IMR-90 (cell line): ENCODE data around the gene FAM131C. TPM values are rescaled to one million over a fixed set of nuclear protein-coding genes. Genes with fewer than 3 reads are reported as not detected.

Experiments
- ATAC-seq: fragments of 200-7000 bp; cut with Tn5 transposase; 2 replicates; pipeline ENCODE4 v1.9.1; 2020; ENCODE audit warnings: low read depth, mild to moderate bottlenecking, moderate library complexity
- BruUV-seq: library from RNA; stranded (reverse); fragments of 400-500 nt; replicated peaks from 2 replicates; lab custom pipeline; 2021; lab: Mats Ljungman, UMichigan
- CTCF ChIA-PET: fragments of 300-600 bp; formaldehyde crosslinking; extraction: SDS; loops from one replicate; lab custom pipeline; 2021; ENCODE audit warnings: antibody characterized with exemption; lab: Yijun Ruan, JAX
- POLR2A ChIA-PET: fragments of 300-600 bp; sonication (Branson Sonifier 250); formaldehyde crosslinking; loops from one replicate; lab custom pipeline; 2022; ENCODE audit warnings: antibody characterized with exemption; ENCODE audit not compliant: unreplicated experiment; lab: Charles Lee
- DNase-seq: peaks from one replicate; pipeline ENCODE4 v3.0.0; 2013
- H2AFZ ChIP-seq: replicated peaks from 2 replicates; pipeline ENCODE3; 2013; ENCODE audit warnings: low read length, mild to moderate bottlenecking; ENCODE audit not compliant: poor library complexity
- H2AK5ac ChIP-seq: 2 replicates; pipeline ENCODE4 v1.6.1; 2013; ENCODE audit warnings: low read depth, low read length, inconsistent platforms
- H2AK9ac ChIP-seq: replicated peaks from 2 replicates; pipeline ENCODE3; 2013; ENCODE audit warnings: mild to moderate bottlenecking, low read depth, low read length, moderate library complexity; ENCODE audit not compliant: poor library complexity
- H2BK120ac ChIP-seq: 2 replicates; pipeline ENCODE4 v1.6.1; 2013; ENCODE audit warnings: low read depth, low read length, inconsistent platforms
- H2BK15ac ChIP-seq: 3 replicates; pipeline ENCODE4 v1.6.1; 2013; ENCODE audit warnings: low read depth, low read length, inconsistent platforms
- H2BK20ac ChIP-seq: 2 replicates; pipeline ENCODE4 v1.6.1; 2013; ENCODE audit warnings: low read depth, mild to moderate bottlenecking, inconsistent platforms, low read length, moderate library complexity
- H2BK5ac ChIP-seq: 2 replicates; pipeline ENCODE4 v1.6.1; 2013; ENCODE audit warnings: mild to moderate bottlenecking, low read depth, low read length, inconsistent platforms; ENCODE audit not compliant: poor library complexity, severe bottlenecking
- H3K14ac ChIP-seq: replicated peaks from 2 replicates; pipeline ENCODE4 v1.6.1; 2013; ENCODE audit warnings: low read depth, low read length, inconsistent platforms
- H3K18ac ChIP-seq: 2 replicates; pipeline ENCODE4 v1.6.1; 2013; ENCODE audit warnings: low read depth, low read length, control low read depth
- H3K23ac ChIP-seq: 2 replicates; pipeline ENCODE4 v1.6.1; 2013; ENCODE audit warnings: low read depth, low read length, inconsistent platforms
- H3K27ac ChIP-seq: 2 replicates; pipeline ENCODE4 v1.5.1; 2013; ENCODE audit warnings: mild to moderate bottlenecking, control low read depth, low read length; ENCODE audit not compliant: insufficient read depth
- H3K27me3 ChIP-seq: 2 replicates; pipeline ENCODE4 v1.6.1; 2013; ENCODE audit warnings: low read length; ENCODE audit not compliant: control insufficient read depth, insufficient read depth
- H3K36me3 ChIP-seq: 2 replicates; pipeline ENCODE4 v1.6.1; 2013; ENCODE audit warnings: low read length, mixed read lengths; ENCODE audit not compliant: control insufficient read depth, insufficient read depth
- H3K4ac ChIP-seq: 2 replicates; pipeline ENCODE4 v1.6.1; 2013; ENCODE audit warnings: low read depth, low read length, inconsistent platforms
- H3K4me1 ChIP-seq: 2 replicates; pipeline ENCODE4 v1.6.1; 2013; ENCODE audit warnings: low read length, mixed read lengths; ENCODE audit not compliant: control insufficient read depth, insufficient read depth
- H3K4me2 ChIP-seq: 2 replicates; pipeline ENCODE4 v1.6.1; 2013; ENCODE audit warnings: low read depth, mild to moderate bottlenecking, control low read depth, low read length, moderate library complexity
- H3K4me3 ChIP-seq: 2 replicates; pipeline ENCODE4 v1.5.1; 2013; ENCODE audit warnings: low read depth, mild to moderate bottlenecking, control low read depth, low read length, moderate library complexity; ENCODE audit not compliant: insufficient read depth
- H3K56ac ChIP-seq: 2 replicates; pipeline ENCODE4 v1.6.1; 2013; ENCODE audit warnings: low read length, inconsistent platforms; ENCODE audit not compliant: insufficient read depth; ENCODE audit errors: extremely low read depth
- H3K79me1 ChIP-seq, 2 experiments: 2 replicates each; pipeline ENCODE4 v1.6.1; 2013; ENCODE audit warnings: low read length in 2 of 2, inconsistent platforms in 1 of 2, low read depth in 1 of 2
- H3K9ac ChIP-seq: 2 replicates; pipeline ENCODE4 v1.6.1; 2013; ENCODE audit warnings: low read depth, low read length, control low read depth
- H3K9me1 ChIP-seq: 2 replicates; pipeline ENCODE4 v1.6.1; 2013; ENCODE audit warnings: low read length, inconsistent platforms; ENCODE audit not compliant: insufficient read depth
- H3K9me3 ChIP-seq: 2 replicates; pipeline ENCODE4 v1.6.1; 2013; ENCODE audit warnings: low read length; ENCODE audit not compliant: control insufficient read depth, insufficient read depth
- H4K20me1 ChIP-seq: 2 replicates; pipeline ENCODE4 v1.6.1; 2013; ENCODE audit warnings: low read length, inconsistent platforms; ENCODE audit not compliant: insufficient read depth
- H4K5ac ChIP-seq: 2 replicates; pipeline ENCODE4 v1.6.1; 2013; ENCODE audit warnings: mild to moderate bottlenecking, low read depth, low read length, control low read depth
- H4K8ac ChIP-seq, 2 experiments: 2 replicates each; pipeline ENCODE4 v1.6.1; 2013; ENCODE audit warnings: low read depth in 2 of 2, low read length in 2 of 2, control low read depth in 1 of 2, inconsistent platforms in 1 of 2
- H4K91ac ChIP-seq: 2 replicates; pipeline ENCODE4 v1.6.1; 2013; ENCODE audit warnings: low read depth, low read length, inconsistent platforms; ENCODE audit not compliant: insufficient read depth
- BHLHE40 ChIP-seq: fragments of 150-350 bp; IDR thresholded peaks from 2 replicates; pipeline ENCODE4 v1.6.1; 2016; ENCODE audit warnings: mild to moderate bottlenecking, low read depth, low read length
- CEBPB ChIP-seq: IDR thresholded peaks from 2 replicates; pipeline ENCODE4 v1.6.1; 2012; ENCODE audit warnings: low read depth, low read length, improper control_type of control experiment
- CHD1 ChIP-seq: IDR thresholded peaks from 2 replicates; pipeline ENCODE4 v1.6.1; 2012; ENCODE audit warnings: low read depth, low read length, improper control_type of control experiment
- FOS ChIP-seq: fragments of 150-350 bp; IDR thresholded peaks from 2 replicates; pipeline ENCODE4 v1.6.1; 2016; ENCODE audit warnings: low read depth, low read length
- MAFK ChIP-seq: IDR thresholded peaks from 2 replicates; pipeline ENCODE4 v1.6.1; 2012; ENCODE audit warnings: low read depth, low read length, improper control_type of control experiment
- MAZ ChIP-seq: IDR thresholded peaks from 2 replicates; pipeline ENCODE4 v1.6.1; 2012; ENCODE audit warnings: low read depth, mild to moderate bottlenecking, low read length, improper control_type of control experiment, moderate library complexity, borderline replicate concordance
- NFE2L2 ChIP-seq: fragments of 150-350 bp; IDR thresholded peaks from 2 replicates; pipeline ENCODE4 v1.6.1; 2016; ENCODE audit warnings: low read depth, mild to moderate bottlenecking, low read length
- POLR2A ChIP-seq: IDR thresholded peaks from 2 replicates; pipeline ENCODE4 v1.6.1; 2012; ENCODE audit warnings: mild to moderate bottlenecking, low read depth, low read length
- RAD21 ChIP-seq: IDR thresholded peaks from 2 replicates; pipeline ENCODE4 v1.6.1; 2012; ENCODE audit warnings: low read length, improper control_type of control experiment
- RCOR1 ChIP-seq: IDR thresholded peaks from 2 replicates; pipeline ENCODE4 v1.6.1; 2012; ENCODE audit warnings: mild to moderate bottlenecking, low read length, improper control_type of control experiment; ENCODE audit not compliant: insufficient replicate concordance
- RFX5 ChIP-seq: IDR thresholded peaks from 2 replicates; pipeline ENCODE4 v1.8.0; 2012; ENCODE audit warnings: low read depth, mild to moderate bottlenecking, low read length, moderate library complexity
- SMC3 ChIP-seq: fragments of 150-350 bp; IDR thresholded peaks from 2 replicates; pipeline ENCODE4 v1.6.1; 2016; ENCODE audit warnings: low read depth, mild to moderate bottlenecking, antibody characterized with exemption, low read length, moderate library complexity
- WGBS, 2 experiments: methylation state at CpG; one replicate each; pipeline versions ENCODE4 v1.1.5 to v1.1.7; 2013; ENCODE audit warnings: missing lambda C conversion rate in 2 of 2; ENCODE audit not compliant: insufficient read length in 1 of 2; ENCODE audit errors: extremely low coverage in 2 of 2; 5-methylcytosine and 5-hydroxymethylcytosine counted together
- dilution Hi-C: fragments of 300-500 bp; cut with HindIII; formaldehyde crosslinking; loops from one replicate; pipeline ENCODE4 v1.14.3; 2018; ENCODE audit warnings: low sequenced_read_pairs; ENCODE audit not compliant: unreplicated experiment
- in situ Hi-C: fragments of 300-500 bp; cut with MboI; formaldehyde crosslinking; loops from 3 replicates; pipeline ENCODE4 v1.14.3; 2019; ENCODE audit warnings: low sequenced_read_pairs, inconsistent platforms, mixed read lengths
- intact Hi-C: fragments of 100-400 bp; cut with micrococcal nuclease; formaldehyde crosslinking; loops from 2 replicates; pipeline ENCODE4 v1.10.0; 2022
- polyA plus RNA-seq, 3 experiments: library from polyadenylated mRNA; depleted of rRNA; stranded (reverse); fragments of >200 nt; gene quantifications; 2 replicates each; pipeline ENCODE4 v1.2.3, GENCODE V29; 2012; ENCODE audit warnings: low replicate concordance in 1 of 3
- total RNA-seq: library from RNA; depleted of rRNA; stranded (reverse); fragments of >200 nt; gene quantifications from 2 replicates; pipeline ENCODE4 v1.2.3, GENCODE V29; 2012
- TF ChIP-seq, protein P1 (sequence below): fragments of 150-350 bp; IDR thresholded peaks from 2 replicates; pipeline ENCODE4 v1.6.1; 2017; ENCODE audit warnings: mild to moderate bottlenecking, antibody characterized with exemption, low read length, low read depth
- TF ChIP-seq, protein P2 (sequence below): fragments of 150-350 bp; IDR thresholded peaks from 2 replicates; pipeline ENCODE4 v1.6.1; 2016; ENCODE audit warnings: low read depth, mild to moderate bottlenecking, low read length, moderate library complexity, borderline replicate concordance
- TF ChIP-seq, protein P3 (sequence below): conservative IDR thresholded peaks from 2 replicates; pipeline ENCODE4 v1.5.1; 2012; ENCODE audit warnings: mild to moderate bottlenecking, low read depth, low read length, improper control_type of control experiment

Gene FAM131C
- total and polyA plus RNA-seq, 2 of the 4 experiments (the other 2 are of a cell fraction): 0.18 to 1.0 TPM

DNA sequence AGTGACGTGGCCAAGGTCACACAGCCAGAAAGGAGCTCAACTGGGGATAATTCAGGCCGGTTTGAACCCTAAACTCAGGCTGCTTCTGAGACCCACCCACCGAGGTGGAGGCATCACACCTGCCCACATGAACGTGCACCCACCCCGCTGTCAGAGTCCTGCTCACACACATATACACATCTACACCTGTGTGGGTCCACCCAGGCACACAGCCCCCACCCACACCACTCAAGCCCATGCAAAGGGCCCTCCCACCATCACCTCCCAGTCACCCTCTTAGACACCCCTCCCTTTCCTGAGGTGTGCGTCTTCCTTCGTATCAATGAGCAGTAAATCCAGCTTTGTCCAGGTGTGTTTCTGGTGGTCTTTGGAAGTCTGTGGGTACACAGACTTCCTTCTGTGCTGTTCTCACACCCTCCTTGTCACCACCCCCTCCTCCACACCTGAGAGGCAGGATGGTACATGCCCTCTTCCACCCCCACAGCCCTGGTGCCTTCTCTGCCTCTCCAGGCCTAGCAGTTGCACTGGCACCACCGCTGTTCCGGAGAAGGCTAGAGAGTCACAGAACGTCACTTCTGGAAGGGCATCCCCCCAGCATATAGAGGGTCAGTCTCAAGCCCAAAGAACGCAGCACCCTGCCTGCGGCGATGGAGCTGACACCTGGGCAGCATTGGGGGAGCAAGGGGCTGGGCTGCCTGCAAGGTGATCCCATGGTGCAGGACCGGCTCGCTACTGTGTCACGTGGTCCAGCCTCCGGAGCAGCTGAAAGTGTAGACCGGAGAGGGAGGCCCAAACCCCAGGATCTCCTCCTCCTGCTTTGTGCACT is 18.9 kb upstream of the FAM131C start:
- no peak overlapping the region for H3K9ac ChIP-seq
- no peak overlapping the region for H4K8ac ChIP-seq
- no peak overlapping the region for H3K27ac ChIP-seq
- H2BK5ac ChIP-seq: no peak overlapping the region
- CTCF ChIA-PET: interaction anchor here (1.4 kb wide), 1 partner anchor 10 kb away, joined by 4 read pairs; no protein-coding TSS in a partner anchor
- no peak overlapping the region for H2BK20ac ChIP-seq
- no peak overlapping the region for H2AK9ac ChIP-seq
- BruUV-seq: no TSS peak
- H3K4me1 ChIP-seq: peaks cover 8% of the 10 kb centered on the region
- POLR2A ChIA-PET: no interaction called here
- no peaks in the 10 kb centered on the region for H3K36me3 ChIP-seq
- H3K14ac ChIP-seq: no peak overlapping the region
- no peak overlapping the region for H3K4ac ChIP-seq
- no peak overlapping the region for H3K56ac ChIP-seq
- H4K5ac ChIP-seq: no peak overlapping the region
- no peak overlapping the region for H2AFZ ChIP-seq
- no peak overlapping the region for H2BK15ac ChIP-seq
- no peak overlapping the region for H4K91ac ChIP-seq
- H3K4me3 ChIP-seq: no peak overlapping the region
- dilution Hi-C loops: no loop called here
- no peak overlapping the region for H2BK120ac ChIP-seq
- no peaks in the 10 kb centered on the region for H3K9me3 ChIP-seq
- no peak overlapping the region for H3K23ac ChIP-seq
- no peaks in the 10 kb centered on the region for H4K20me1 ChIP-seq
- H2AK5ac ChIP-seq: no peak overlapping the region
- no peaks in the 10 kb centered on the region for H3K9me1 ChIP-seq
- DNase-seq: no peak
- H3K18ac ChIP-seq: no peak overlapping the region
- peaks cover 7% of the 10 kb centered on the region; the same call in 1 of the 2 replicates for H3K27me3 ChIP-seq
- 67% methylated on average over 3 of the region's 18 CpGs; no CpG with 5 or more reads in 1 of the 2 experiments for WGBS, 2 experiments
- no peak overlapping the region for H3K4me2 ChIP-seq
- intact Hi-C loops: no loop called here
- no peak for ATAC-seq
- in situ Hi-C loops: no loop called here
- no peaks in the 10 kb centered on the region for H3K79me1 ChIP-seq
- TF ChIP-seq BHLHE40 (no peak), POLR2A (no peak), CEBPB (no peak), SMC3 (no peak), FOS (no peak), RCOR1 (no peak), RFX5 (no peak), MAZ (no peak), CHD1 (no peak), RAD21 (no peak), NFE2L2 (no peak), MAFK (no peak)
- TF ChIP-seq, protein P1, sequence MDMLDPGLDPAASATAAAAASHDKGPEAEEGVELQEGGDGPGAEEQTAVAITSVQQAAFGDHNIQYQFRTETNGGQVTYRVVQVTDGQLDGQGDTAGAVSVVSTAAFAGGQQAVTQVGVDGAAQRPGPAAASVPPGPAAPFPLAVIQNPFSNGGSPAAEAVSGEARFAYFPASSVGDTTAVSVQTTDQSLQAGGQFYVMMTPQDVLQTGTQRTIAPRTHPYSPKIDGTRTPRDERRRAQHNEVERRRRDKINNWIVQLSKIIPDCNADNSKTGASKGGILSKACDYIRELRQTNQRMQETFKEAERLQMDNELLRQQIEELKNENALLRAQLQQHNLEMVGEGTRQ: no peak
- TF ChIP-seq, protein P2, sequence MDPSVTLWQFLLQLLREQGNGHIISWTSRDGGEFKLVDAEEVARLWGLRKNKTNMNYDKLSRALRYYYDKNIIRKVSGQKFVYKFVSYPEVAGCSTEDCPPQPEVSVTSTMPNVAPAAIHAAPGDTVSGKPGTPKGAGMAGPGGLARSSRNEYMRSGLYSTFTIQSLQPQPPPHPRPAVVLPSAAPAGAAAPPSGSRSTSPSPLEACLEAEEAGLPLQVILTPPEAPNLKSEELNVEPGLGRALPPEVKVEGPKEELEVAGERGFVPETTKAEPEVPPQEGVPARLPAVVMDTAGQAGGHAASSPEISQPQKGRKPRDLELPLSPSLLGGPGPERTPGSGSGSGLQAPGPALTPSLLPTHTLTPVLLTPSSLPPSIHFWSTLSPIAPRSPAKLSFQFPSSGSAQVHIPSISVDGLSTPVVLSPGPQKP: no peak
- TF ChIP-seq, protein P3, sequence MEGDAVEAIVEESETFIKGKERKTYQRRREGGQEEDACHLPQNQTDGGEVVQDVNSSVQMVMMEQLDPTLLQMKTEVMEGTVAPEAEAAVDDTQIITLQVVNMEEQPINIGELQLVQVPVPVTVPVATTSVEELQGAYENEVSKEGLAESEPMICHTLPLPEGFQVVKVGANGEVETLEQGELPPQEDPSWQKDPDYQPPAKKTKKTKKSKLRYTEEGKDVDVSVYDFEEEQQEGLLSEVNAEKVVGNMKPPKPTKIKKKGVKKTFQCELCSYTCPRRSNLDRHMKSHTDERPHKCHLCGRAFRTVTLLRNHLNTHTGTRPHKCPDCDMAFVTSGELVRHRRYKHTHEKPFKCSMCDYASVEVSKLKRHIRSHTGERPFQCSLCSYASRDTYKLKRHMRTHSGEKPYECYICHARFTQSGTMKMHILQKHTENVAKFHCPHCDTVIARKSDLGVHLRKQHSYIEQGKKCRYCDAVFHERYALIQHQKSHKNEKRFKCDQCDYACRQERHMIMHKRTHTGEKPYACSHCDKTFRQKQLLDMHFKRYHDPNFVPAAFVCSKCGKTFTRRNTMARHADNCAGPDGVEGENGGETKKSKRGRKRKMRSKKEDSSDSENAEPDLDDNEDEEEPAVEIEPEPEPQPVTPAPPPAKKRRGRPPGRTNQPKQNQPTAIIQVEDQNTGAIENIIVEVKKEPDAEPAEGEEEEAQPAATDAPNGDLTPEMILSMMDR: no peak
